GM23248 (cell line): ENCODE measurements around the gene SNRPD2.

Experiments used
- EZH2 ChIP-seq: fragments of 200-600 bp; sonication (generic); IDR thresholded peaks from 2 replicates; pipeline ENCODE4 v1.6.1; 2018; ENCODE audit warnings: antibody characterized with exemption, mild to moderate bottlenecking; ENCODE audit not compliant: insufficient read depth, poor library complexity, severe bottlenecking
- EZH2phosphoT487 ChIP-seq: fragments of 200-600 bp; sonication (generic); IDR thresholded peaks from 2 replicates; pipeline ENCODE4 v1.6.1; 2018; ENCODE audit warnings: antibody characterized with exemption, moderate library complexity, mild to moderate bottlenecking, low read depth; ENCODE audit not compliant: insufficient read depth

DNA sequence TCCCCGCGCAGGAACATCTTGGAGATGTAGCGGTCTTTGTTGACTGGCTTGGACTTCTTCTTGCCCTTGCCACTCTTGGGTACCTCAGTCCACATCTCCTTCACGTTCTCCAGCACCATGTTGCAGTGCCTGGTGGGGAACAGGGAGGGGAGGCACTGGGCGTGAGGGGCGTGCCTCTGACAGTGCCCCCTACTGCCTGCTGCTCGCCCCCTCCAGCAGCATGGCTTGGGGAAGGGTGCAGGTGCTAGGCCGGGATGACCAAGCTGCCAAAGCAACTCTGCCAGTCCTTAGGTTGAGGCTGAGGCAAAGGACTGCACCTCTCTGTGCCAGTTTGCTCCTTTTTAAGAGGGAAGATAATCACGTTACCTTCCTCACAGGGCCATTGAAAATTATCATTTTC, 4.2 kb downstream of the SNRPD2 start:
- TF ChIP-seq EZH2 (no peak), EZH2phosphoT487 (no peak)
